AG04450 (cell line): ENCODE results near the gene PEX14. TPM values are rescaled to one million over a fixed set of nuclear protein-coding genes. Genes with fewer than 3 reads are reported as not detected.

Experiments
- CTCF ChIA-PET: fragments of 300-600, 350-600 bp; formaldehyde crosslinking; extraction: SDS; loops from one replicate; lab custom pipeline; 2022; ENCODE audit warnings: antibody characterized with exemption, inconsistent platforms; lab: Charles Lee
- POLR2A ChIA-PET: fragments of 350-600 bp; formaldehyde crosslinking; extraction: SDS; loops from one replicate; lab custom pipeline; 2021; ENCODE audit warnings: antibody characterized with exemption, inconsistent platforms; lab: Yijun Ruan, JAX
- DNase-seq: peaks from one replicate; pipeline ENCODE4 v3.0.0-alpha.2; 2011; ENCODE audit warnings: low read depth, low spot score
- H3K27ac ChIP-seq: one replicate; pipeline ENCODE4 v1.5.1; 2012; ENCODE audit warnings: low read depth, low read length, control low read depth
- H3K27me3 ChIP-seq: one replicate; pipeline ENCODE4 v1.6.0; 2012; ENCODE audit warnings: low read length; ENCODE audit not compliant: control insufficient read depth, insufficient read depth
- H3K4me3 ChIP-seq: 2 replicates; pipeline ENCODE4 v1.5.1; 2011; ENCODE audit warnings: mild to moderate bottlenecking, low read depth, low read length, control low read depth
- H3K9me3 ChIP-seq: 2 replicates; pipeline ENCODE4 v1.5.1; 2012; ENCODE audit warnings: low read length; ENCODE audit not compliant: control insufficient read depth, insufficient read depth
- CTCF ChIP-seq: IDR thresholded peaks from 2 replicates; pipeline ENCODE4 v1.5.1; 2011; ENCODE audit warnings: low read depth, low read length, control low read depth, inconsistent platforms
- polyA plus RNA-seq: library from polyadenylated mRNA; depleted of rRNA; stranded (reverse); fragments of >200 nt; gene quantifications from 2 replicates; pipeline ENCODE4 v1.2.3, GENCODE V29; 2011

The PEX14 gene
- polyA plus RNA-seq, 1 experiment = 6.6 TPM

- no peak for TF ChIP-seq CTCF
- peaks cover 4% of the 10 kb centered on the region; the same call in 1 of the 2 replicates for H3K9me3 ChIP-seq
- ChIA-PET POLR2A (no interaction called here), CTCF (no interaction called here)
- peaks cover 10% of the 10 kb centered on the region for H3K27me3 ChIP-seq
- no peak for DNase-seq
- H3K4me3 ChIP-seq = no peak overlapping the region
- H3K27ac ChIP-seq = no peak overlapping the region
Observed at GRCh38 chr1:10653370-10654125, 178.8 kb downstream of the PEX14 start.

- no peak overlapping the region for H3K4me3 ChIP-seq
- no peak for TF ChIP-seq CTCF
- DNase-seq = no peak
- ChIA-PET CTCF (no interaction called here), POLR2A (no interaction called here)
- no peak overlapping the region for H3K27ac ChIP-seq
- H3K9me3 ChIP-seq = no peaks in the 10 kb centered on the region; the same call in 1 of the 2 replicates
- H3K27me3 ChIP-seq = peaks cover 7% of the 10 kb centered on the region
Observed at GRCh38 chr1:10655002-10655401, 180.3 kb downstream of the PEX14 start.

DNA sequence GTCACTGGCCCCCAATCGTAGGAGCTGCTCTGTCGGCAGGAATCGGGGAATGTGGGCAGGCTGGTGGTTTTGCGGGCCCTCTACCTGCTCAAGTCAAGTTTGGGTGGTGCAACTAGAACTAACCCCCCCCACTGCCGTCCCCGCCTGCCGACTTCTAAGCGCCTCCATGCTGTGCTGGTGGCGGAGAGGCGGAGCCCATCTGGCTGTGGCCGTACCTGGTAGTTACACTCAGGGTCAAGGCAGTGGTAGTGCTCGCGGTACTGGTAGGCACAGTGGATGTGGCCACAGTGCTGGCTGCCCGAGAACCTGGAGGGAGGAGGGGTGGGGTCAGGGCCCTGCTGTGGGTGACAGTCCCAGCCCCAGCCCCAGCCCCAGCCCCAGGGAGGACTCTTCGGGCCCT, 181.7 kb downstream of the PEX14 start:
- ChIA-PET POLR2A (no interaction called here), CTCF (no interaction called here)
- no peak overlapping the region for H3K4me3 ChIP-seq
- no peak for TF ChIP-seq CTCF
- H3K27ac ChIP-seq = no peak overlapping the region
- H3K9me3 ChIP-seq = no peaks in the 10 kb centered on the region; the same call in 1 of the 2 replicates
- no peak for DNase-seq
- H3K27me3 ChIP-seq = peaks cover 3% of the 10 kb centered on the region

- Histone ChIP-seq H3K27ac (no peak overlapping the region), H3K9me3 (no peaks in the 10 kb centered on the region; the same call in 1 of the 2 replicates), H3K27me3 (no peaks in the 10 kb centered on the region), H3K4me3 (no peak overlapping the region)
- ChIA-PET POLR2A (no interaction called here), CTCF (no interaction called here)
- DNase-seq = no peak
- TF ChIP-seq CTCF = no peak
Observed at GRCh38 chr1:10657088-10657847, 182.5 kb downstream of the PEX14 start.

DNA sequence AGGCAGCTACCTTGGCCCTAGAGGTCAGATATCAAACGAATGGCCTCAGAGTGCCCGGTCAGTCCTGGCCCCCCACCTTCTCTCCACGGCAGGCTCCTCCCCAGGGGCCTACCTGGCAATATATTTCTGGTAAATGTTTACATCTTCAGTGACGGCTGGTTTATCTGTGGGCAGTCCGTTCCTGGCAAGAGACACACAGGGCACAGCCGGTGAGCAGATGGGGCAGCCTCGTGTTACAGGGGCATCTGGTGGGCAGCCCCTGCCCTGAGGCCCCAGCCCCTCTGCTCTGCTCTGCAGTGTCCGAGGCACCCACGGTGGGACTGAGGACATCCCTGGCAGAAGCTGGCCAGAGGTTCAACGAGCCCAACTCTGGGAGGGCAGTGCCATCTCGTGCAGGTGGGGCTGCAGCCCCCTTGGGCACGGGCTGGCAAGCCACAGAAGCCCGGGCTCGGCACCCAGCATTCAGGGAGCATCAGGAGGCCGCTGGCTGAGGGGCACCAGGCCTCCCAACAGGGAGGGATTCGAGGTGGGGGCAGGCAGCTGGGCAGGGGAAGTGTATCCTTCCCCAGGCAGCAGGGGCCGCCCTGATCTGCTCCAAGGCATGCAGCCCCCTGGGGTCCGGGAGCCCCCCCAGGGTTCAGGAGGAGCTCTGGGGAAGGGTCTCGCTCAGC, 183.8 kb downstream of the PEX14 start:
- ChIA-PET CTCF (no interaction called here), POLR2A (no interaction called here)
- Histone ChIP-seq H3K4me3 (no peak overlapping the region), H3K9me3 (no peaks in the 10 kb centered on the region; the same call in 1 of the 2 replicates), H3K27me3 (no peaks in the 10 kb centered on the region), H3K27ac (no peak overlapping the region)
- no peak for DNase-seq
- TF ChIP-seq CTCF = no peak
